ENCODE results near the gene USP22.
"Not testable (repeated sequence)": the region's sequence is repeated elsewhere in the genome, so short reads cannot be mapped to it uniquely, and the experiment has no call there.

The USP22 gene

DNA sequence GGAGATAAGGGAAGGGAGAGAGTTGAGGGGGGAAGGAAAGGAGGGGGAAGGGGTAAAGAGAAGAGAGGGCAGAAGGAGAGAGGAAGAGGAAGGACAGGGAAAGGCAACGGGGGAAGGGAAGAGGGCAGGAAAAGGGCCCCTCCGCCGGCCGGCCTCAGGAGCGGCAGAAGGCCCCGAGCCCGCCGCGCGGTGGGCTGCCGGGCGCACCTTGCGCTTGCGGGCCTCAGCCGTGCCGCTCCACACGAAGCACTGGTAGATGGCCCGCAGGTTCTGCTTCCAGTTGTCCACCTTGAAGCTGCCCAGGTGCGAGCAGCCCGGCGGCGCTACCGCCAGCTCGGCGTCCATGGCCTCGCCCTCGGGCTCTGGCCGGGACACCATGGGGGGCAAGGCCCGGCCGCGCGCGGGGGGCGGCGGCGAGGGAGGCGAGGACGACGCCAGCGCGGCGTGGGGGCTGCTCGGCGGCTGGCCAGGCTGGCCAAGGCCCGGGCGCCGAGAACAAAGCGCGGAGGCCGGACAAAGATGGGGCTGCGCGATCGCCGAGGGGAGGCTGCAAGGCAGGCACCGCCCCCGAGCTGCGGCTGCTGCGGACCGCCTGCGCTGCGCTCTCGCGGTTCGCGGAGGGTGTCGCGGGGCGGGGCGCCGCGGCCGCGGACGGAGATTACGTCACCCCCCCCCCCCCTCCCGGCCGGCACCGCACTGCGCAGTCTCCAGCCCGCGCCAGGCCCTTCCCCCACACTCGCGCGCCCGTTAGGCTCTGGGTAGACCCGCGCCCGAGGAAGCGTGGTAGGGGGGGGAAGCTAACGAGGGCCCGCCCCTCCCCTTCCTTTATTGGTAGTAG, at the start of gene USP22:
TSS of gene USP22 (minus strand) at position 554 of the 838 bp plus-strand sequence. CDS start at position 378, 176 bp downstream.
- peak in 1 of 2 donors; percentile 95 for DNase-seq (ENCODE audit: low read depth in 2 of 2)

DNA sequence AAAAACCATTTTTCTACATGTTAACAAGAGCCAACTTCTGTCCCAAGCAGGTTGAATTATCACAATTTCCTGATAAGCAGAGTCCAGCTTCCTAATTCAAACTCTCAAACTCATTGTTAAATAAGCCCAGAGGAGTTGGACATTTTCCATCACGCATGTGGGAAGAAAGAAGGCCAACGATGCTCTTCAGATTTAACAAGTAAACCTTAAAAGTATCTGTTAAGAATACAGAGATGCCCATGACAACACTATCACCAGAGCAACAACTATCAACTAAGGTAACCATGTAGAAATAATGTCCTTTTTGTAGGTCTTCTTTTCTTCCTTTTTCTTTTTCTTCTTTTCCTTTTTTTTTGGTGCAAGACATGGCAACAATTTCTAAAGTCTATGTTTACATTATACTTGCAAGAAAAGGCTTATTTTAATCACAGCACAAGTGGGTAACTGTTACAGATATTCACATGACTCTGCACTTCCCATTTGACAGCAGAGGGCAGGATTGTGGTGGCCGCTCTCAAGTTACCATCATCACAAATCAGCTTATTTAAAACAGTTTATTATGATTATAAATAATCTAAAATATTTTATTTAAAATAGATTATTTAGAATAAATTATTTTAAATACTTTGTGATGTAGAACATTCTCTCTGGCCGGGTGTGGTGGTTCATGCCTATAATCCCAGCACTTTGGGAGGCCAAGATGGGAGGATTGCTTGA, 48.2 kb upstream of the USP22 start:
- no peak for DNase-seq (ENCODE audit: low read depth in 2 of 2)

DNA sequence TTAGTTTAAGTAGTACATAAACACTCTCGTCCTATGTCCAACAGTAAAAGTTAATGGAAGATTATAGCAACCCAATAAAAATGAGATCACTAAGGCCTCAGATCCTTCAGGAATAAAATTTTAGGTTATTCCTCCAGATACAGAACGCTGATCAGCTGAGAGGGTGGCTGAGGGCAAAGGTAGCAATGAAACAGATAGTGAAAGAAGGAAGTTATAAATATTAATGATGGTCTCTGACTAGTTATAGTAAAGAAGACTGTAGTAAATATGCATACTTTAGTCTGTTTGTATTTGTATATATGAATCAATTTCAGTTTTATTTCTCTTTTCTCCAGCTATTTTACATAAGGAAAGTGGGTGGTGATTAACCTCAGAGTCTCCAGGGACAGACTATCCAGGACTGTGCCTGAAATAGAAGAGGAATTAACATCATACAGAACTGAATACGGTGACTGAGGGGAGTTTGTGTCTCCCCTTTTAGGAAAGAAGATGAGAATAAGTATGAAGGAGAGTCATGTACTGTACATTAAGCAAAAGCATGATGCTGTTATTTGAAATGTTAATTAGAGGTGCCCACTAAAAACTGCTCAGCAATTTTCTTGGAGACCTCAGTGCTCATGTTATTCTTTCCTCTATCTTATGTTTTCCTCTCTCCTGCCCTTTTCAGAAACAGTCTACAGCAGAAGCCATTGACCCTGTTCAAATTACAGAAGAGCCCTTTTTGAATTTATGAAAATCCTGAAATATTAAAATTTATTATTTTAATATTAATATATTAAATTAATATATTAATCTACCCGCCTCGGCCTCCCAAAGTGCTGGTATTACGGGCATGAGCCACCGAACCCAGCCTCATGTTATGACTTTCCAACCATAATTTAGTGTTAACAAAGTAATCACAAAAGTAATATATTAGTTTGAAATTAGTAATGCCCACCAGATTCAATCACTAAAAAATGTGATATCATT, 47.4 kb upstream of the USP22 start:
- no peak for DNase-seq (ENCODE audit: low read depth in 2 of 2)

DNA sequence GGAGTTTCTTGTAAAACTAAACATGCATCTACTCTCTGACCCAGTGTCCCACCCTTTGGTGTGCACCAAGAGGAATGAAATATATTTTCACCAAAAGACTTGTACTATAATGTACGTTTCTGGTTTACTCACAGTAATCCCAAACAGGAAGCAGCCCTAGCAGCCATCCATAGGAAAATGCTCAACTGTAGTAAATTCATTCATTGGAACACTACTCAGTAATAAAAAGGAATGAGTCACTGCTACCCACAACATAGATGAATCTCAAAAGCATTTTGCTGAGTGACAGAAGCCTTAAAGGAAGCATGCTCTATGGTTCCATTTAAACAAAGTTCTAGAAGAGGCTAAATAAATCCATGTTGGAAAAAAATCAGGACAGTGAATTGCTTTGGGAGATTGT, 46.3 kb upstream of the USP22 start:
- no peak for DNase-seq (ENCODE audit: low read depth in 2 of 2)

DNA sequence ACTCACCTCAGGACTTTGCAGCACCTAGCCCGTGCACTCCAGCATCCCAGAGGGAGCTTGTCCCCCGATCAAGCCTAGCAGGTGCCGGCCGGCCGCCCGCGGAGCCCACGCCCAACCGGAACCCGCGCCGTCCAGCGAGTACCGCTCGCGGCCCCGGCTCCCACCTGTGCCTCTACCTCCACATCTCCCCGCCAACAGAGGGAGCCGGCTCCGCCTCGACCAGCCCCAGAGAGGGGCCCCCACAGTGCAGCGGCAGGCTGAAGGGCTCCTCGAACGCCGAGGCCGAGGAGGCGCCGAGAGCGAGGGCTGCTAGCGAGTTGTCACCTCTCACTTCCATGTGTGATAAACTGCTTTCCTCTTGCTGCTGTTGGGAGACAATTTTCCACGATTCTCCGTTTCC, 42.9 kb upstream of the USP22 start:
- DNase-seq (ENCODE audit: low read depth in 2 of 2) = no peak

DNA sequence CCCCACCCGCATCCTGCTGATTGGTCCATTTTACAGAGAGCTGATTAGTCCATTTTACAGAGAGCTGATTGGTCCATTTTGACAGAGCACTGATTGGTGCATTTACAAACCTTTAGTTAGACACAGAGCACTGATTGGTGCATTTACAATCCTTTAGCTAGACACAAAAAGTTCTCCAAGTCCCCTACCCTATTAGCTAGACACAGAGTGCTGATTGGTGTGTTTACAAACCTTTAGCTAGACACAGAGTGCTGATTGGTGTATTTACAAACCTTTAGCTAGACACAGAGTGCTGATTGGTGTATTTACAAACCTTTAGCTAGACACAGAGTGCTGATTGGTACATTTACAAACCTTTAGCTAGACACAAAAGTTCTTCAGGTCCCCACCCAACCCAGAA, 42.5 kb upstream of the USP22 start:
- DNase-seq (ENCODE audit: low read depth in 2 of 2) = not testable (repeated sequence)

DNA sequence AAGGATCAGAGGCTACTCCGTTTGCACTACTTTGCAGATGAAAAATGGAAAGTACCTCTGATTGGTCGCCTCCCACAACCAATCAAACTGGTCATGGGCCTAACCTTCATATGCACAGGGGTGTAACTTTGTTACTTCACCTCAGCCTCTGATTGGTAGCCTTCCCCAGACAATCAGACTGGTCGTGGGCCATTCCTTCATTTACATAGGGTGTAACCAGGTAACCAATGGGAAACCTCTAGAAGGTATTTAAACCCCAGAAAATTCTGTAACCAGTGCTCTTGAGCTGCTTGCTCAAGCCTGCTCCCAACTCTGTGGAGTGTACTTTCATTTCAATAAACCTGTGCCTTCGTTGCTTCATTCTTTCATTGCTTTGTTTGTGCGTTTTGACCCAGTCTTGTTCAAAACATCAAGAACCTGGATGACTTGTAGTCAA, 39.2 kb upstream of the USP22 start:
- no peak for DNase-seq (ENCODE audit: low read depth in 2 of 2)

DNA sequence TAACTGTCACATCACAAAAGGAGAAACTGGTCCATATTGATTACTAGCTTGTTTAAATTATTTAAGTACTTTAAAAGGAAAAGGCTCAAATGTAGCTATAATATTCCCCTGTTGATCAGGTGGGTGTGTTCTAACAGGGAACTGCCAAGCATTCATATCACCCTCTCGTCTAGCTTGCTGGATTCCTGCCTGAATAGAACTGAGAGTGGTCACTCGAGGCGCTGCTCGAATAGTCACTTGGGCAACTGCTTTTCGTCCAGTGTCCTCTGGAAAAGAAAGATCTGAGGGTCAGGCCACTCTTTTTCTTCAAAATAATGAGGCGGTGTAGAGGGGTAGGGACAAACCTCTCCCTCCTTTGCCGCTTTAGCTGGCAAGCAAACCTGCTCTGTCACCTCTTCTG, 36.4 kb upstream of the USP22 start:
- no peak for DNase-seq (ENCODE audit: low read depth in 2 of 2)

DNA sequence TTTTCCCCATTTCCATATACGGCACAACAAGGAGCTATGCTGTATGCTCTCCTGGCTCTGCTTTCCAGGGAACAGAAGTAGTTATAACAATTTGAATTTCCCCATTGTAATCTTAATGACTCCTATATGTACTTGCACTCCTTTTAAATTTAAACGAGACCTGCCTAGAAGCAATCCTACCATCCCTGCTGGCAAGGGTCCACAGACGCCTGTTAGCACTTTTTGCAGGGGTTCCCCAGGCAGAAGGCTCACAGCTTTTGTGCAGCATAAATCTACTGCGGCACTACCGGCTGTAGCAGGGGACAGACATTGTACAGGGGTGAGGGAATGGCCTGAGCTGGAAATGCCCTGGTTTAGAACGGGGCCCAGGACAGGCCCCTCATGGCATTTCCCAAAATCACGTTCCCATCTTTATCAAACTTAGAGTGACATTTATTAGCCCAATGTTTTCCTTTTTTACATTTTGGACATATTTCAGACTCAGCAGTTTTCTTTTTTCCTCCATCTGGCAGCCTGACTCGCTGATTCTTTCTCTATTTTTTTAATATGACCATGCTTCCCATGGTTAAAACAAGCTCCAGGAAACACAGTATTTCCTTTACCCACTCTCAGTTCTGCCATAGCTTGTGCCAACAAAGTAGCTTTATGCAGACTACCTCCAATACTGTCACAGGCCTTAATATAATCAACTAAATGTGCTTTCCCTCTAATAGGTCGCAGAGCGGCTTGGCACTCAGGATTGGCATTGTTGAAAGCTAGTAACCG, 35.4 kb upstream of the USP22 start:
- no peak for DNase-seq (ENCODE audit: low read depth in 2 of 2)

DNA sequence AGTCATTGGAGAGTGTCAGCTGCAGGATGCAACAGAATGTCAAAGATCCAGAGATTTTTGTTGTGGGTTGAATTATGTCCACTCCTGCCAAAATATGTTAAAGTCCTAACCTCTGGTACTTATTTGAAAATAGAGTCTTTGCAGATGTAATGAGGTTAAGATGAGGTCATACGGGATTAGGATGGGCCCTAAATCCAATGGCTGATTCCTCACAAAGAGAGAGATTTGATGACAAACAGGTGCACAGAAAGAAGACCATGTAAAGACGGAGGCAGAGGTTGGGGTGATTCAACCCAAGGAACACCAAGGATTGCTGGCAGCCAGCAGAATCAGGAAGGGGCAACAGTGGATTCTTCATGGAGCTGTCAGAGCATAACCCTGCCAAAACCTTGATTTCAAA, 34.5 kb upstream of the USP22 start:
- no peak for DNase-seq (ENCODE audit: low read depth in 2 of 2)

DNA sequence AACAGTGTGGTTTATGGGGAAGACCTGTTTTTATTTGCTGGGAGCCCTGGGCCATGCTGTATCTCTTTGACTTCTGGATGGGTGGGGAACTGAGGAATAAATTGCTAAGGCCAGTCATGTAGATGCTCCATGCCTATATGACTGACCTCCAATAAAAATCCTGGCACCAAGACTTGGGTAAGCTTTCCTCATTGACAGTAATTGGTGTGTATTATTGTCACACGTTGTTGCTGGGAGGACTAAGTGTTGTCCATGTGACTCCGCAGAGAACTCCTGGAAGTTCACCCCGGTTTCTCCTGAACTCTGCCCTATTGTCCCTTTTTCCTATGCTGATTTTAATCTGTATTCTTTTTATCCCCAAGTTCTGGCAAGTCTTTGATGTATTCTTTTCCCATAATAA, 33.4 kb upstream of the USP22 start:
- no peak for DNase-seq (ENCODE audit: low read depth in 2 of 2)

DNA sequence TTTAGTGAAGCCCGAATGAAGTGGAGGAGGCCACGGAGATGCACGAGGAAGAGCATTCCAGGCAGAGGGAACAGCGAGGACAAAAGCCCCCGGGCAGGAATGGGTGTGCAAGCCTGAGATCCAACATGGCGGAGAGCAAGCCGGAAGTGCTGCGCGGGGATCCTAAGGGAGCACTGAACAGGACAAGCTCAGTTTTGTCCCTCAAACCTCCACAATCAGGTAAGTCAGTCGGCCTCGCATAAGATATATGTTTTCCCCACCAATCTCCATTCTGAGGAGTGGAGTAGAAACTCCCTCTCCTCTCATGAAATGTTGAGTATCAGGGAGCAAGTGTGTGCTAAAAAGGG, 32.9 kb upstream of the USP22 start:
- DNase-seq (ENCODE audit: low read depth in 2 of 2) = no peak

DNA sequence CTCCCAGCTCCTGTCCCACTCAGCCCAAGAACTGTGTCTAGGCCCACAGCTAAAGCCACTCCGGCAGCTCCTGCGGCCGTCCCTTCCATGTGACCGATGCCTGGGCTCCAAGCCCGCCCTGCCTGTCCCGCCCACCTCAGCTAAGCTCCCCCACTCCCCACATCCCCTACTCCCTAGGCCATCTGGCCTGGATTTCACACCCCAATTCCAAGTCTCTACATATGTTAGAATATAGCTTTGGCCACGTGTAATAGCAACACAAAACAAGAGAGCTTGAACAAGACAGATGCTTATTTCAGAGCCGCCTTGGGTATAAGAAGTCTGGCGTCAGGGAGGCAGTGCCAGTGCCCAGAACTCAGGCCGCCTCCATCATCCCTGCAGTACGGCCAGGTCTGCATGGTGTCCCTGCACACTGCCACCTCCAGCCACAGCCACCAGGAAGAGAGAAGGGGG, 30.0 kb upstream of the USP22 start:
- DNase-seq (ENCODE audit: low read depth in 2 of 2) = no peak

DNA sequence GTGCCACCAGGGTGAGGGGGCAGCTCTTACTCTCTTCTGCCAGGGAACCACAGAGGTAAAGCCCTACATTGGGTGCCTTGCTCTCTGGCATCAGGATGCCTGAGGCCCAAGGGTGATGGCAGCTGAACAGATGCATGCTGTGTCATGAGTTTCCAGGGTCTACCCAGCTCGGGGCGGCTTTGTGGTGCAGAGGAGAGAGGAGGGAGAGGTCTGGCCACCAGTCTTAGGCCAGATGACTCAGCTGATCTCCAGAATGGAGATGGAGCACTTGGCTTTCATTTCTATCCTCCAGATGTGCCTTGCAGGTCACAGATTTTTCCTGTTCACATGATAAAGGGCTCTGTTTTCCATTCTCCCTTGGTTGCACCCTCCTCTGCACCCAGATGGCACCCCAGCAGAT, 23.6 kb upstream of the USP22 start:
- DNase-seq (ENCODE audit: low read depth in 2 of 2) = no peak

DNA sequence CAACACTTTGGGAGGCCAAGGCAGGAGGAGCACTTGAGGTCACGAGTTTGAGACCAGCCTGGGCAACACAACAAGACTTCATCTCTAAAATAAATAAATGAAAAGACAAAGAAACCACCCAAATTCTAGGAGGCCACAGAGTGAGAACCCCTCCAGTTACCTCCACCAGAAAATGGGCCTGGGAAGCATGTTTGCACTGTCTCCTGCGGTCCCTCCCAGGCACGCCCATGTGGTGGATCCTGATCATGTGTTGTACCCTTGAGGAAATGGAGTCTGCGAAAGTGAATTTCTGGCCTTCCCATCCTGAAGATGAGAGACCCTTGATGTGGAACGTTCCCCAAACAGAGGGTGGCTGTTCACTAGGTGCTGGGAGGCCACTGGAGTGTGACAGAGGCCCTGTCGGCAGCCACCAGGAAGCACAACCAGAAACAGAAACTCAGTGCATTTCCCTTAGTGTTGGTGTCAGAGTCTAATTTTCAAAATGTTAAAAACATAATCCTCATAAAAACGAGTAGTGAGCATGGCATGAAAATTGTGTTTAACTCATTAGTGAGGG, 19.2 kb upstream of the USP22 start:
- DNase-seq (ENCODE audit: low read depth in 2 of 2) = no peak

DNA sequence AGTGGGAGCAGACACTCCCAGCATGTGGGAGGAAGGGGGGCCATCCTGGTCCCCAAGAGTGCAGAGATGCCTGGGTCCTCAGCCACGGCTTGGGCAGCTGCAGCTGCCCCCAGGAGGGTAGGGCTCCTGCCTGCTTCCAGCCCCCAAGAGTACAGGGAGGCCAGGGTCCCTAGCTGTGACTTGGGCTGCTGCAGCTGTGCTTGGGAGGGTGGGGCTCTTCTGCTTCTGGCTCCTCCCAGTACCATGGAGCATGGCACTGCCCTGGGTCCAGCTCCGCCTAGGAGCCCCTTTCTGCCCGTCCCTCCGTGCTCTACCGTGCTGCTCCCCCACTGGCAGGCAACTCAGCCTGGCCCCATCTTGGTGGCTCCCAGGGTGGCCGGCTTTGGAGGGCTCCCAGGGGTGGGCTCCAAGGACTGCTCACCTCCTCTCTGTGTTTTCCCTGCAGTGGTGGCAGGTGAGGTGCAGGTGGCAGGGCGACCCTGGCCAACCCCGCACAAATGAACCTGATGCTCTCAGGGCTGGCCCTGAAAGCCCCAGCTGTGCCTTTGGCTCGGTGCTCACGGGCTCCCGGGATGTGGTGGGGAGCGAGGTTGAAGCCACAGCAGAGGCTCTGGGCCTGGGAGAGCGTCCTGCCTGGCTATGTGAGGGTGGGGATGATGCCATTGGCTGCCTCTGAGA, 18.5 kb upstream of the USP22 start:
- no peak for DNase-seq (ENCODE audit: low read depth in 2 of 2)

DNA sequence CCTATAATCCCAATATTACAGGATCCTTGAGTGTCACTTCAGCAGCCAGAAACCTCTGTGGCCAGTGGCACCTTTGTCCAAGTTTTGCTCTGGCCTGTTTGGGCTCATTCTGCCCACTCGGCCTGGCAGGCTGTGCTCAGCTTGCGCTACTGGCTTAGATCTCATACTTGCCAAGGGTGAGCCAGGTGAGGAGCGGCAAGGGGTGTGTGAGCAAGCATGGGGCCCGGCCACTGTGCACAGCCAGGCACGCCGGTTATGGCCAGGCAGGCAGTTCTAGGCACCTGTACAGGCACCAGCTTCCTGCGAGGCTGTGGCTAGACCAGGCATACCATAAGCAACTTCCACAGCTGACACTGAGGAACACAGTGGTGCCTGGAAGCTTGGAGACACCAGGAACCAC, 16.9 kb upstream of the USP22 start:
- no peak for DNase-seq (ENCODE audit: low read depth in 2 of 2)

DNA sequence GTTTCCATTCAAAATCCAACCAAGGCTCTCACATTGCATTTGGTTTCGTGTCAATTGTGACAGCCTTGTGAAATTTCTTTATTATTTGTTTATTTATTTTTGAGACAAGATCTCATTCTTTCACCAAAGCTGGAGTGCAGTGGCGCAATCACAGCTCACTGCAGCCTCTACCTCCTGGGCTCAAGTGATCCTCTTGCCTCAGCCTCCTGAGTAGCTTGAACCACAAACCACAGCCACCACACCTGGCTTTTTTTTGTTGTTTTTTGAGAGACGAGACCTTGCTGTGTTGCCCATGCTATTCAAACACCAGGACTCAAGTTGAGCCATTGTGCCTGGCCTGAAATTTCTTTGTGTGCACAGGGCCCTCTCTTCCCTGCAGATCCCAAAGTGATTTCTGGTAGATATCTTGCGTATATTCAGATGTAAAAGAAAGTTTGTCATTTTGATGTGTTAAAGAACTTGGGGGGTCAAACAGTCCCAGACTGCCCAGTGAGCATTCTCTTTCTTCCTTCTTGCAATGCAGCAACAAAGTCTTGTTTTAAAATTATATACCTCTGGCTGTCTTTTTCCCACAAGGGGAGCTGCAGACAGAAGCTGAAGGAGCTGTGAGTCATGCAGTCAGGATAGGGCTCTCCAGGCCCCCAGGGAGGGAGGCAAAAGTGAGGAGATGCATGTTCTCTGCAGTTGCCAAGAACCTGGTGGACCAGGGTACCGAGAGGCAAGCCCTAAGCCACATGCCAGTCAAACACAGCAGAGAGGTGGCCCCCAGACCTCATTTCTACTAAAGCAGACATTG, 15.5 kb upstream of the USP22 start:
- DNase-seq (ENCODE audit: low read depth in 2 of 2) = no peak

DNA sequence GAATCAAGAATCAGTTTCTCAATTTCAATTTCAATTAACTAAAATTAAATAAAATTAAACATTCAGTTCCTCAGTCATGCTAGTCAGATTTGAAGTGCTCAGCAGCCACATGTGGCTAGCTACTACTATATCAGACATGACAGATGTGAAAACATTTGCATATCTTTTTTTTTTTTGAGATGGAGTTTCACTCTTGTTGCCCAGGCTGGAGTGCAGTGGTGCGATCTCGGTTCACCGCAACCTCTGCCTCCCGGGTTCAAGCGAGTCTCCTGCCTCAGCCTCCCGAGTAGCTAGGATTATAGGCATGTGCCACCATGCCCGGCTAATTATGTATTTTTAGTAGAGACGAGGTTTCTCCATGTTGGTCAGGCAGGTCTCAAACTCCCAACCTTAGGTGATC, 10.2 kb upstream of the USP22 start:
- DNase-seq (ENCODE audit: low read depth in 2 of 2) = not testable (repeated sequence)

DNA sequence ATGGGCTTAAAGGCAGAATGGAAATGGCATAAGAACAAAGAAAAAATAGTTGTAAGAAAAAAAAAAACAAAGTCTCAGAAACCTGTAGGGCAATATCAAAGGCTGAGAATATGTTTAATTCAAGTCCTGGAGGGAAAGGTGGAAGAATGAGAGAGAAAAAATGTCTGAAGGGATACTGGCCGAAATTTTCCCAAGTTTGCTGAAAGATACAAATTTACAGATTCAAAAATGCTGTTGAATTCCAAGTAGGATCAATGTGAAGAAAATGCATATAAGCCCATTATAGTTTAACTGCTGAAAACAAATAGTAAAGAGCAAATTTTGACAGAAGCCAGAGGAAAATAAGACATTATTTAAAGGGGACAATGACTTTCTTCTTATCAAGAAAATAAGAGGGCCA, 6.6 kb upstream of the USP22 start:
- DNase-seq (ENCODE audit: low read depth in 2 of 2) = no peak

Measured in stimulated activated CD8-positive, alpha-beta memory T cell treated with anti-CD3 and anti-CD28 coated beads, Interleukin-7, amount 100 ng/mL, for 4 hours (primary cell).